Middle frontal gyrus (tissue), 1 donor: Measurements from ENCODE around the gene CLDN34.

ENCODE experiments used
- DNase-seq: peaks from one replicate; pipeline ENCODE4 v3.0.0-alpha.2; 2015; ENCODE audit warnings: low spot score; ENCODE audit errors: extremely low spot score

CLDN34 gene

DNA sequence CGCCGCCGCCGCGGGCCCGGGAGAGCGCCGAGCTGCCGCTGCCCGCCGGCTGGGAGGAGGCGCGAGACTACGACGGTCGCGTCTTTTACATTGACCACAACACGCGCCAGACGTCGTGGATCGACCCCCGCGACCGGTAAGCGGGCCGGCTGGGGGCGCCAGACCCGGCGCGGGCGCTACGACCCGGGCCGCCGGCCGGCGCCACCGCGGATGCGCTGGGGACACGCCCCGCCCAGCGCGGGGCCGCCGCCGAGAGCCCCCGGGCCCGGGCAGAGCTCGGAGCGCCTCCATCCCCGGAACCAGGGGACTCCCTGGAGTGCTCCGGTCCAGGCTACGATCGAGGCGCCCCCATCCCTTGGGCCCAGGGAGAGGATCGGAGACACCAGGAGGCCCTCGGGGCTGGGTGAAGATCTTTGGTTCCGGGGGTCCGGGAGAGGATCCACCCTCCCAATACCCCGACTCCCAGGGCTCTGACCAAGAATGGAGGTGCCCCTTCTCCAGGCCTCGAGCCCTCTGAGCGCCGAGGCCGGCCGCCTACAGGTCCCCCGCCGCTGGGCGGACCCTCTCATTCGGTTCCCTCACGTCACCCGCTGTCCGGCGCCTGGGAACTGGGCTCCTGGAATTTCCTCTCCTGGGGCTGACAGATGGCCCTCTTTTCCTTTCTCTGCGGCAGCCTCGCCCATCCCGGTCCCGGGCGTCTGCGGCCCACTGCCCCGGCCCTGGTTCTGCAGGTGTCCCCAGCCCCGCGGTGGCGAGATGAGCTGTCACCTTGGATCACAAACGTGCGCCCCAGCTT lies 48.8 kb downstream of the CLDN34 start:
- DNase-seq = no peak

DNA sequence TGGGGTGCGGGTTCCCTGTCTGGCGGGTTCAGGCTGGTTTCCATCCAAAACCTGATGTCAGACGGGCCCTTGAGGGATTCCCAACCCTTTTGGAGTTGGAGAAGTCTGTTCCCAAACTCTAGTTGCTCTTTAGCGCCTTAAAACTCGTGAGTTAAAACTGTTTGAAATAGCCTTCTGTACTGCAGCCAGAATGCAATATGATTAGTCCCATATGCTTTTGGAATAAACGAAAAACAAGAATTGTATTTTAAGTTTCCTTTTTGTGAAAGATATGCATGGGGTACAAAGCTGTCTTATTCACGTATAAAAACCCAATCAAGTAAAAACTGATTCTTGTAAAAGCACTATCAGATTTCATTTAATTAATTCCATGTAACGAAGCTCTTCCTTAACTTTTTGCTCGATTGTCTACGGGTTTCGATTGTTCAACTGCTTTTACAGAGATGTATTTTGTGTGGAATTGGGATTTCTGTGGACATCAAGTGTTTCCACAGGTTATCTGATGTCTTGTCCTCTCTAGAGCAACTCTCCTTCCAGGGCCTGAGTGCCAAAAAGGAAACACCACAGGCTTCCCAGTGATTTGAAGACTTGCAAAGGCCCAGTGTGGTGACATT lies 49.5 kb downstream of the CLDN34 start:
- no peak for DNase-seq

DNA sequence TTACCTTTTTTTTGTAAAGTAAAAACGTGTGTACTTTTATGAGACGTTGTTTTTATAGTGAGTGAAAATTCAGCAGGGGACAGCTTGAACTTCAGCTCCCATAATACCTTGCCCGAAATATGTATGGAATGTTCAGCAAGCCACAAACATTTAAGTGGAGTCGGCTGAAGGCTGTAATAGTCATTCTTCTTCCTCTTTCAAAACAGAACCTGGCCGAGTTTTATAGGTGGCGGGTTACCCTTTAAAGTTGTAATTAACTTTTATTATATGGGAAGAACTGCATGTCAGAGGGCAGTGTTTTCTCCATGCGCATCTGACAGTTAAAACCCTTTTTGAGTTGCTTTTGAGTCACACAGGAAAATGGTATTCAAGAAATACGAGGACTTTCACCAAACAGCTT lies 50.7 kb downstream of the CLDN34 start:
- DNase-seq = no peak
